BLaER1 (cell line): ENCODE data around the gene ZNF536.

Experiments
- H3K27ac ChIP-seq: shearing (Covaris generic); formaldehyde crosslinking; 2 replicates; pipeline ENCODE4 v1.8.1; 2022
- H3K27me3 ChIP-seq: shearing (Covaris generic); formaldehyde crosslinking; 2 replicates; pipeline ENCODE4 v1.8.1; 2022
- H3K36me3 ChIP-seq: shearing (Covaris generic); formaldehyde crosslinking; 2 replicates; pipeline ENCODE4 v1.8.1; 2022
- H3K4me1 ChIP-seq: shearing (Covaris generic); formaldehyde crosslinking; 2 replicates; pipeline ENCODE4 v1.8.1; 2022
- H3K4me2 ChIP-seq: shearing (Covaris generic); formaldehyde crosslinking; 2 replicates; pipeline ENCODE4 v1.8.1; 2022
- H3K4me3 ChIP-seq: shearing (Covaris generic); formaldehyde crosslinking; 2 replicates; pipeline ENCODE4 v1.8.1; 2022
- H3K9ac ChIP-seq: shearing (Covaris generic); formaldehyde crosslinking; 2 replicates; pipeline ENCODE4 v1.8.1; 2022
- H3K9me3 ChIP-seq: shearing (Covaris generic); formaldehyde crosslinking; 2 replicates; pipeline ENCODE4 v1.8.1; 2022
- H4K20me1 ChIP-seq: shearing (Covaris generic); formaldehyde crosslinking; 2 replicates; pipeline ENCODE4 v1.8.1; 2022
- Cebpa-rat ChIP-seq: shearing (Covaris generic); IDR thresholded peaks from 2 replicates; pipeline ENCODE4 v1.8.1; 2022

The ZNF536 gene

DNA sequence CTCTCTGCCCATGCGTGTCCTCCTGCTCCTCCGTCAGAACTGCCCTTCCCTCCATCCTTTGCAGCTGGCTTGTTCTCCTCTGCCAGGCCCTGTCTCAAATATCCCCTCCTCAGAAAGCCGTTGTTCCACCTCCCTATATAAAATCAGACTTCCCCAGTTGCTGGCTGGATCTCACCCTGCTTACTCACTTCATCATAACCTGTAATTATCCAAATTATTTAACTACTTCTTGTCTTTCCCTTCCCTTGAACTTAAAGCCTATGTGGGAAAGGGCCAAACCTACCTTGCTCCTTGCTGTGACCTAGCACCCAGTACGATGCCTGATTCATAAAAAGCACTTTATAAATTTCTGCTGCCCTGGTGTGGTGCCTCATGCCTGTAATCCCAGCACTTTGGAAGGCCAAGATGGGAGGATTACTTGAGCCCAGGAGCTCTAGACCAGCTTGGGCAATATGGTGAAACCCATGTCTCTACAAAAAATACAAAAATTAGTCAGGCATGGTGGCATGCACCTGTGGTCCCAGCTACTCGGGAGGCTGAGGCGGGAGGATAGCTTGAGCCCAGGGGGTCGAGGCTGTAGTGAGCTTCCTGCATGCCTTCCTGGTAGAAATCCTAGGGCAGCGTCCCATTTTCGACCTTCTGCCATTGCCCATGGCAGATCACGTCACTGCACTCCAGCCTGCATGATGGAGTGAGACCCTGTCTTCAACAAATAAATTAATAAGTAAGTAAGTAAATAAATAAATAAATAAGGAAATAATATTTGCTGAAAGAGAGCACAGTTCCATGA is 39.5 kb upstream of the ZNF536 start:
- no peak for TF ChIP-seq Cebpa-rat
- Histone ChIP-seq H3K4me3 (no peak overlapping the region), H3K9me3 (no peaks in the 10 kb centered on the region)

DNA sequence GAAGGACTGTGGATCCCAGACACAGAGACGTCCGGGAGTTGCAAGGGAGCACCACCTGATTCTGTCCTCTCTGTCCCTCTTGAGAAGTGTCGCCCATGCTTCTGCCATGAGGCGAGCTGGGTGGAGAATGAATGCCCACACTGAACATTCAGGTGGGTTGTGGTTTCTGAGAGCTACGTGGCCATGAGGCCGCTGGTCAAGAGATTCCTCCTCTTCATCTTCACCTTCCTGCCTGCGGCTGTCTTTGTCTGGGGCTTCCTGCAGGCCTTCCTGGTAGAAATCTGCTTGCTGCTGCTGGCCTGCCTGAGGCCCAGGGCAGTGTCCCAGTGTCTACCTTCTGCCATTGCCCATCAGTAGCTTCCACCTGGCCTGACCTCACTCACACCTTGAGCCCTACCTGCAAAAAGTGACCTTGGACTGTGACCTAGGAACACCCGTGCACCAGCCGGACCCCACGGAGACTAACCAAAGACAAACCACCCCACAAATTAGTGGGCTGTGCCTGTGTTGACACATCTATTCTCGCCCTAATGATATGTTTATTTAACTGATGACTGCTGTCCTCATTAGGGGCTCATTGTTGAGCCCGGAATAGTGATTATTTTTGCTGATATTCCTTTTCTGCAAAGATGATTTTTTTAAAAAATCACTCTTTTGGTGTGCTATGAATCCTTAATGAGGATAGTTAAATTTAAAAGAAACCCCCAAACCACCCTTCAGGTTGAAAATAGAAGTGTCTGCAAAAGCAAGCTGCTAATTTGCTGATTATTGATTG is 38.7 kb upstream of the ZNF536 start:
- H3K27me3 ChIP-seq, result no peaks in the 10 kb centered on the region
- no peaks in the 10 kb centered on the region for H4K20me1 ChIP-seq
- TF ChIP-seq Cebpa-rat, result no peak
- H3K4me2 ChIP-seq, result no peak overlapping the region
- no peak overlapping the region for H3K27ac ChIP-seq
- no peak overlapping the region for H3K9ac ChIP-seq
- H3K36me3 ChIP-seq, result no peaks in the 10 kb centered on the region
- no peaks in the 10 kb centered on the region for H3K4me1 ChIP-seq
- H3K9me3 ChIP-seq, result no peaks in the 10 kb centered on the region
- no peak overlapping the region for H3K4me3 ChIP-seq

More for the DNA sequence above, 39.5 kb upstream of the ZNF536 start:
- H3K4me1 ChIP-seq, result no peaks in the 10 kb centered on the region
- no peaks in the 10 kb centered on the region for H4K20me1 ChIP-seq
- H3K9ac ChIP-seq, result no peak overlapping the region
- no peak overlapping the region for H3K4me2 ChIP-seq
- no peaks in the 10 kb centered on the region for H3K36me3 ChIP-seq
- H3K27ac ChIP-seq, result no peak overlapping the region
- H3K27me3 ChIP-seq, result no peaks in the 10 kb centered on the region

DNA sequence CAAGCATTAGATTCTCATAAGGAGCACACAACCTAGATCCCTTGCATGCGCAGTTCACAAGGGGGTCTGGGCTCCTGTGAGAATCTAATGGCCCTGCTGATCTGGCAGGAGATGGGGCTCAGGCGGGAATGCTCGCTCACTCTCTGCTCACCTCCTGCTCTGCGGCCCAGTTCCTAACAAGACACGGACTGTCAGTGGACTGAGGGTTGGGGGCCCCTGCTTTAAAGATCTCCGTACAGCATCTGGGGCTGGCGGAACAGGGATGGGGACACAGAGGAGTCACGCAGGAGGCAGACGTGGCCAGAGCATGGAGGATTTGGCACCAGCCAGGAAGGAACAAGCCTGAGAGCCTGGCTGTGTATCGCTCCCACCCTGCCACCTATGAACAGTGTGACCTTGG is 37.3 kb upstream of the ZNF536 start:
- no peaks in the 10 kb centered on the region for H3K4me1 ChIP-seq
- H3K4me3 ChIP-seq, result no peak overlapping the region
- H3K4me2 ChIP-seq, result no peak overlapping the region
- no peaks in the 10 kb centered on the region for H3K9me3 ChIP-seq
- no peak overlapping the region for H3K9ac ChIP-seq
- H3K27me3 ChIP-seq, result no peaks in the 10 kb centered on the region
- no peaks in the 10 kb centered on the region for H3K36me3 ChIP-seq
- H3K27ac ChIP-seq, result no peak overlapping the region
- no peak for TF ChIP-seq Cebpa-rat
- H4K20me1 ChIP-seq, result no peaks in the 10 kb centered on the region

DNA sequence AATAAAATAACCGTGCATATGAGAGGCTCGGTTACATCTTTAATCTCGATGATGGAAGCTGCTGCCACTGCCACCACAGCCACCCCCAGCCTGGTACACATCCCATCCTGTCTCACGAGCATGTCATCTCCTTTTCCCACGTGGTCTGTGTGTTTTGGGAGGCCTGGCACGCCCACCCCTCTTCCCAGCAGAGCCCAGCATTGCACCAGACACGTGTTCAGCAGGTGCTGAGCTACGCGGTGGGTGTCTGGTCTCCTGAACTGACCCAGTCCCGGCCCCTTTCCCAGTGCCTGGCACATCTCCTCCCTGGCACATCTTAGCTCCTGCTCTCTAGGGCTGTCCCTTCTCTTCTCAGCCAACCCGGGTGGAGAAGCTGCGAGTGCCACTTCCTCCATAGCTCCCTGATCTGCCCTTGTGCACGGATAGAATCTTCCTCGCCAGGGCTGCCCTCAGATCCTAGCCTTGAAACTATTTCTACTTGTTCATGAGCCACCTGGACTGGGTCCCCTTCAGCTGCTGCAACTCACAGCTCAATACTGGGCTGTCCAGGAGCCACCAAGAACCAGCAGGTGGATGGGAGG is 36.8 kb upstream of the ZNF536 start:
- H3K4me1 ChIP-seq, result peaks cover 3% of the 10 kb centered on the region
- H3K27ac ChIP-seq, result no peak overlapping the region
- H3K4me3 ChIP-seq, result no peak overlapping the region
- no peaks in the 10 kb centered on the region for H3K36me3 ChIP-seq
- TF ChIP-seq Cebpa-rat, result no peak
- no peaks in the 10 kb centered on the region for H3K27me3 ChIP-seq
- no peak overlapping the region for H3K9ac ChIP-seq
- H3K4me2 ChIP-seq, result no peak overlapping the region
- no peaks in the 10 kb centered on the region for H4K20me1 ChIP-seq
- no peaks in the 10 kb centered on the region for H3K9me3 ChIP-seq

DNA sequence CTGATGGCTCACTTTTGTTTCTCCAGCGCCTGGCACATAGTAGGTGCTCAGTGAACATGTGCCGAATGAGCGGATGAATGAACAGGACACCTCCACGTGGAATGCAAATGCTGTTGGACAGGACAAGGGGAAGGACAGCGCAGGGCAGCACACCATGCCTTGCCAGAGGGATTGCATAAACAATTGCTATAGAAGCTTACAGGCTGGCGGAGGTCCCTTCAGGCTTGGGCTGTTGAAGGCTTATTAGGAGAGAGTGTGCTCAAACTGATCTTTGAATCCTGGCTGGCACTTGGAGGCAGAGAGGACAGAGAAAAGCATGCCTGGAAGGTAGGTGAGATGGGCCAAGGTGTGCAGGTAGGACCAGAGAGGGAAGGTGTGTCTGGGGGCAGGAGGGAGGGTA is 35.9 kb upstream of the ZNF536 start:
- Histone ChIP-seq H3K9me3 (no peaks in the 10 kb centered on the region), H3K4me2 (no peak overlapping the region), H3K4me1 (peaks cover 12% of the 10 kb centered on the region), H3K36me3 (no peaks in the 10 kb centered on the region), H3K27me3 (no peaks in the 10 kb centered on the region), H3K4me3 (no peak overlapping the region), H3K9ac (no peak overlapping the region), H3K27ac (no peak overlapping the region), H4K20me1 (no peaks in the 10 kb centered on the region)
- TF ChIP-seq Cebpa-rat, result no peak

DNA sequence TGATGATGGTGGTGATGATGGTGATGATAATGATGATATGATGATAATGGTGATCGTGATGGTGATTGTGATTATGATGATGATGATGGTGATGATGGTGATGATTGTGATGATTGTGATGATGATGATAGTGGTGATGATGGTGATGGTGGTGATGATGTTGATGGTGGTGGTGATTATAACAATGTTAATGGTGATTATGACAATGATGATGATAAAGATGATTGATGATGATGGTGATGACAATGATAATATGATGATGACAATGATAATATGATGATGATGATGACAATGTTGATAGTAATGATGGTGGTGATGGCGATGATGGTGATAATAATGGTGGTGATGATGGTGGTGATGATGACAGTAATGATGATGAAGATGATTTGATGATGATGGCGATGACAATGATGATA is 34.1 kb upstream of the ZNF536 start:
- no peaks in the 10 kb centered on the region for H3K36me3 ChIP-seq
- no peak overlapping the region for H3K9ac ChIP-seq
- H3K27me3 ChIP-seq, result no peaks in the 10 kb centered on the region
- H3K9me3 ChIP-seq, result no peaks in the 10 kb centered on the region
- peaks cover 16% of the 10 kb centered on the region for H3K4me1 ChIP-seq
- no peak overlapping the region for H3K4me3 ChIP-seq
- no peaks in the 10 kb centered on the region for H4K20me1 ChIP-seq
- H3K27ac ChIP-seq, result no peak overlapping the region
- no peak overlapping the region for H3K4me2 ChIP-seq
- no peak for TF ChIP-seq Cebpa-rat

DNA sequence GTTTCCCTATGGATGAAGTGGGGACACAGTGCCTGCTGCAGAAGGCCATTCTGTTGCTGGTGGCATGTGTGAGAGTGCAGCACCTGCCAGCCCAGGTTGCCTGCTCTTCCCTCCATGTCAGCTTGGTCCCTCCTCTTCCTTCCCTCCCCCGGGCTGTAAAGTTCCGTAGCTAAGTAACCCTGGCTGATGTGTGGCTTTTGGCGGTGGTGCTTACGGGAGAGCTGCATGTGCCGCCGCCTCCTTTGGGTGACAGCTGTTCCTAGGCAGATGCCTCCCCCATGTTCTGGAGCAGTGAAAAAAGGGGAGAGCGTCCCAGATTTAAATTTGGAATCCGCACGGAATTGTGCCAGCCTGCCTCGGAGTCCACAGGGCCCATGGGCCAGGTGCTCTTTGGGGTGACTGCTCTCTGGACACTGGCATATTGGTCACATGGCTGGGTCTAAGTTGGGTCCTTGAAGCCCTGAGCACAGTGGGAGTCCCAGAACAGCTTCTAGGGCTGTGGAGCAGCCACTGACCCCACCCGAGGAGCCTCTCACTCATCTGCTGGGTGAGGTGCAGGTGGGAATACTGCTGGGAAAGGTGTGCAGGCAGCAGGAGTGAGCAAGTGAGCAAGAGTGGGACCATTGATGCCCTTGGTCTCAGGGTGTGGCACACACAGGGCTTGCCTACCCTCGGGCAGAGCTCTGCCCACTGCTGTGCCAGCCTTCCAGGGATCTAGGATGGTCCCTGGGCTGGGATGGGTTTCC is 33.1 kb upstream of the ZNF536 start:
- H3K27me3 ChIP-seq, result no peaks in the 10 kb centered on the region
- H3K4me3 ChIP-seq, result no peak overlapping the region
- H4K20me1 ChIP-seq, result no peaks in the 10 kb centered on the region
- peaks cover 16% of the 10 kb centered on the region for H3K4me1 ChIP-seq
- no peaks in the 10 kb centered on the region for H3K36me3 ChIP-seq
- H3K4me2 ChIP-seq, result no peak overlapping the region
- no peak overlapping the region for H3K27ac ChIP-seq
- H3K9ac ChIP-seq, result no peak overlapping the region
- H3K9me3 ChIP-seq, result no peaks in the 10 kb centered on the region
- TF ChIP-seq Cebpa-rat, result no peak

DNA sequence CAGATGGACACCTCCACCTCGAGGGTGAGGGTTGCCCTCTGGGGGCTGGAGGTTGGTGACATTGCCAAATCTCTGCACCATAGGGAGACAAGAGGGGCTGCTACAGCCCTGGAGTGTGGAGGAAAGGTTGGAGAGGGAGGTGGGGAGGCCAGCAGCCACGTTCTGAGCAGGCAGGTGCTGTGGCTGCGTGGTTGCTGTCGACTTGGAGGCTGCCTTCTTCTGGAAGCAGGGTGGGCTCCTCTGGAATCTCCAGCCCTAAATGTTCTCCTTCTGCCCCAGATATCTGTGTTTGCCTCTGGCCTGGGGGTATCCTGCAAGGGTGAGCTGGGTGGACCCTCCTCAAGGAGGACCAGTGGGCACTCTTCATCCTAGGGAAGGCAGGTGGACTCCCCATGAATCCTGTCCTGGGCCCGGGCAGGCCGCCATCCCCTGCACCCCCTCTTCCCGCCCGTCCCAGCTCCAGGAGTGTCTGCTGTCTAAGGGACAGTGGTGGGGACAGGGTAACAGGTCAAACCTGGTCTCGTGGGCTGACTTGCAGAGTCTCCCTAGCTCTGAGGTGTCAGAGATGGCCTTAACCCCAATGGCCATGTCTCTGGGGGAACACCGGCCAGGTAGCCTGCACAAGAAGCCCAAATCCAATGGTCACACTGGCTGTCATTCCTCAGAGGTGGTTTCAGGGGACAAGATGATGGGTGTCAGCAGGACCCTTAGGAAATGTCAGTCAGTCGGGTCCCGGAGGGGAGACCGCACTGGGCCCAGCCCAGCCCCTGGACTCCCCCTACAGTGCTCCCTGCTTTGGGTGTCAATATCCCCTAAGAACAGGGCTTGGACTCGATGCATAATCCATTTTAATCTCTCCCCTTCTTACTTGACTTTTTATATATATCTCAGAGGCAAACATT is 32.3 kb upstream of the ZNF536 start:
- no peaks in the 10 kb centered on the region for H3K27me3 ChIP-seq
- no peaks in the 10 kb centered on the region for H3K36me3 ChIP-seq
- no peak for TF ChIP-seq Cebpa-rat
- H4K20me1 ChIP-seq, result no peaks in the 10 kb centered on the region
- no peak overlapping the region for H3K27ac ChIP-seq
- no peak overlapping the region for H3K9ac ChIP-seq
- H3K9me3 ChIP-seq, result no peaks in the 10 kb centered on the region
- no peak overlapping the region for H3K4me3 ChIP-seq
- H3K4me2 ChIP-seq, result peak overlapping the region; percentile 50; the same call in 1 of the 2 replicates
- H3K4me1 ChIP-seq, result peaks cover 16% of the 10 kb centered on the region
